ENCODE data around the gene ELOF1.
"Not testable (repeated sequence)": the region's sequence is repeated elsewhere in the genome, so short reads cannot be mapped to it uniquely, and the experiment has no call there.

The ELOF1 gene

GRCh38 chr19:11558881-11559828 is at the start of gene ELOF1:
Gene ELOF1 (minus strand): TSS chr19:11559230. CDS start chr19:11554347, 4,883 bp downstream.
- peak; percentile 98 to 99 for DNase-seq

DNA sequence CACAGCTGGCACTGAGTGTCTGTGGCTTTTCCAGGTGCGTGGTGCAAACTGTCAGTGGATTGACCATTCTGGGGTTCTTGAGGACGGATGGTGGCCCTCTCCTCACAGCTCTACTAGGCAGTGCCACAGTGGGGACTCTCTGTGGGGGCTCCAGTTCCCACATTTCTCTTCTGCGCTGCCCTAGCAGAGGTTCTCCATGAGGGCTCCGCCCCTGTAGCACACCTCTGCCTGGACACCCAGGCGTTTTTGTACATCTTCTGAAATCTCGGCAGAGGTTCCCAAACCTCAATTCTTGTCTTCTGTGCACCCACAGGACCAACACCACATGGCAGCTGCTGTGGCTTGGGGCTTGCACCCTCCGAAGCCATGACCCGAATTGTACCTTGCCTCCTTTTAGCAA is 47.5 kb upstream of the ELOF1 start:
- no peak for DNase-seq

DNA sequence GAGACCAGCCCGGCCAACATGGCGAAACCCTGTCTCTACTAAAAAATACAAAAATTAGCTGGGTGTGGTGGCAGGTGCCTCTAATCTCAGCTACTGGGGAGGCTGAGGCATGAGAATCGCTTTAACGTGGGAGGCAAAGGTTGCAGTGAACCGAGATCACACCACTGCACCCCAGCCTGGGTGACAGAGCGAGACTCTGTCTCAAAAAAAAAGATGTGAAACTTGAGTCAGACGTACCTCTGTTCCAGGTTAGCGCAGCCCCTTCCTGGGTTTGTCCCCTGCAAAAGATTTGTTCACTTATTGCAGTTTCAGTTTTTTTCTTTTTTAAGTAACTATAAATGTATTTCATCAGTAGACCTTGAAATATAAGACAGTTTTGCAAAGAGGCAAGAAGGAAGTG is 40.7 kb upstream of the ELOF1 start:
- DNase-seq: not testable (repeated sequence)

GRCh38 chr19:11598746-11599145 is 39.7 kb upstream of the ELOF1 start:
- DNase-seq: no peak

GRCh38 chr19:11598103-11598483 is 39.1 kb upstream of the ELOF1 start:
- no peak for DNase-seq

- peak; percentile 98 for DNase-seq
These were observed 38.4 kb upstream of the ELOF1 start, which contains the start of gene ZNF627 for GRCh38 chr19:11597202-11598102. Gene ZNF627 (plus strand): TSS chr19:11597483. CDS start chr19:11597628, 145 bp downstream.

DNA sequence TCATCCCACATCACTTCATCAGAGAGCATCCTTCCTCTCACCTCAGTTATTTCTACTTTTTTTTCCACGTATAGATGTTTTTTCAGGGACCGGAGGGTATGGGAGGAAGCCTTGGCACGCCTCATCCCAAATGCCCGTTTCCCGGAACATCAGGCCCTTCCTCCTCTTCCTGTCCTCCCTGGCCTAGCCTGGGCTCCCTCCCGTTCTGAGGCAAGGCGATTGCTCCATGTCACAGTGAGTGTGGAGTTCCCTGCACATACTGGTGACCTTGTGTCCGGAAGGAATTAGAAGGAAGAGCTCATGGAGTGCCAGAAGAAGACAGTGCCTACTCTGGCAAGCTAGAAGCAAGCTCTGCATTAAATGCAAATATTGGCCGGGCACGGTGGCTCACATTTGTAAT is 37.1 kb upstream of the ELOF1 start:
- DNase-seq: no peak

GRCh38 chr19:11594084-11594483 is 35.1 kb upstream of the ELOF1 start:
- DNase-seq: no peak

DNA sequence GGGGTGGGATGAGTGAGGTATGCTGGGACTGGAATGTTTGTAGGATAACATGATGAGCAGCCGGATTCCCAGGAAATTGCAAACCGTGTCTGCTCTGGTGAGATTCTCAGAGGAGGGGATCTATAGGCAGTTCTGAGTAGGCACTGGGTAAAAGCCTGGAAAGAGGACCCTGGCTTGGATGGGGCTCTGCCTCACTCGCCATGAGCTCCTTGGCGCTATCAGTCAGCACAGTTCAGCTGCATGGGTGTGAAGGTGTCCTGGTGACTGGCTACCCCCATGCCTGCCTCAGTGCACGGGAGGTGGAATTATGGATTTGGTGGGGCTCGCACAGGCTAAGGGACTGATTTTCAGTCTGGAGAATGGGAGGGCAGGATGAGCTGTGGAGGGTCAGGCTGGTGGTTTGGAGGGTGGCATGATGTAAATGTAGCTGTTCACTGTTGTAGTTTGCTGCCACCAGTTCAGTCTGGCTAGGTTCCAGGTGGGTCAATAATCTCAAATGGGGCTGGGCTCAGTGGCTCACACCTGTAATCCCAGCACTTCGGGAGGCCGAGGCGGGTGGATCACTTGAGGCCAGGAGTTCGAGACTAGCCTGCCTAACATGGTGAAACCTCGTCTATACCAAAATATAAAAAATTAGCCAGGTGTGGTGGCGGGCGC is 29.1 kb upstream of the ELOF1 start:
- no peak for DNase-seq

- DNase-seq: peak; percentile 32 to 87
These were observed 28.4 kb upstream of the ELOF1 start for GRCh38 chr19:11587302-11587974.

- DNase-seq: no peak
These were observed 27.3 kb upstream of the ELOF1 start for GRCh38 chr19:11586331-11586730.

GRCh38 chr19:11581740-11582139 is 22.7 kb upstream of the ELOF1 start:
- no peak for DNase-seq

- DNase-seq: no peak
These were observed 21.1 kb upstream of the ELOF1 start for GRCh38 chr19:11580116-11580515.

DNA sequence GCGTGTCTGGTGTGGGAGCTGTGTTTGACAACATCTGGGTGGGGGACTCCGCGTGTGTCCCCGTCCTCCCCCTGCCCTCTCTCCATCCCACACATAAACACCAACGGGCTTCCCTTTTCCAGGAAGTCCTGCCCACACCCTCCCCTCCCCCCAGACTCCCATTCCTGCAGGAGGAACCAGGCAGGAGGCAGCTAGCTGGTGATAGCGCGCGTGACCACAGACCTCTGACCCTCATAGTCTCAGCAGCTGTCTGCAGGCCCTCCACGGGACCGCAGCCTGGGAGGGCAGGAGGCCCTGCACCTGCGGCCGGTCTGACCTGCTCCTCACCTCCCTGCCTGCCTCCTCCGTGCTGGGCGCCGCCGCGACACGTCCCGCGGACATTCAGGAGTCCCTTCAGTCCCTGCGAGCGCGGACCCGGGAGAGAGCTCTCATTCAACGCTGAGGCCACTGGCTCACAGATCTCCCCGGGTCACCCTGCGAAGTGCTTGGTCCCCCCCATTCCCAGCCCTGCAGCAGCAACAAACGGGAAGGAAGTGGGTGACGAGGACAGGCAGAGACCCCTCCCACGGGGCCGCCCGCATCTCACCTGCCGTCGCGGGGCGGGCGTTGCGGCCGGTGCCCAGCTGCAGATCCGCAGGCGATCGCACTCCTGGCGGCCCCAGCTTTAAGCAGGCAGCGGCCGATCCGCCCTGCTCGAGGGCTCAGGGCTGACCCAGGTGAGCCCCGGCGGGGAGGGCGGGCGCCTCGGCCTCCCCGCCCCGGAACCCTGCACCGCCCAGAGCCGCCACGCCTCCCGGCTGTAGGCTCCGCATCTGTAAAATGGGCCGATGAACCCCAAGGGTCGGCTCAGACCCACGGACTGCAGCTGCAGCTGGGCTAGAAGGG is 19.5 kb upstream of the ELOF1 start:
- no peak for DNase-seq

- DNase-seq: no peak
These were observed 18.6 kb upstream of the ELOF1 start, which contains the start of gene ACP5 for GRCh38 chr19:11577451-11578257. Gene ACP5 (minus strand): TSS chr19:11577645. CDS start chr19:11577317, 328 bp downstream.

GRCh38 chr19:11576227-11576626 is 17.2 kb upstream of the ELOF1 start:
- no peak for DNase-seq

DNA sequence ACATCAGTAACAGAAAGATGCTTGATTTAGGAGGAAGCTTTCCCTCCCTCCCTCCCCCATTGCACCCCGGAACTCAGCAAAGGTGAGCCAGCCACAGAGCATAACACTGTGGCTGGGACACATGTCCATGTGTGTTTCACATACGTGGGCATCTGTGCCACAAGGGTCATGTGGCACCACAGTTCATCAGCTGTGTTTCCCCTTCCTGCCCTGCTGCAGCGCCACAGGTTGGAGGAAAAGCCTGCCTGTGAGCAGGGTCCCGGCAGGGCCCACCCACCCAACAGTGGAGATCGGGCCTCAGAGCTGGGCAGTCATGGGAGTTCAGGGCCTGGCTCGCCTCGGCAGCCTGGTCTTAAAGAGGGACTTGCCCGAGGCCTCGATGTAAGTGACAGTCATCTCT is 15.7 kb upstream of the ELOF1 start:
- no peak for DNase-seq

DNA sequence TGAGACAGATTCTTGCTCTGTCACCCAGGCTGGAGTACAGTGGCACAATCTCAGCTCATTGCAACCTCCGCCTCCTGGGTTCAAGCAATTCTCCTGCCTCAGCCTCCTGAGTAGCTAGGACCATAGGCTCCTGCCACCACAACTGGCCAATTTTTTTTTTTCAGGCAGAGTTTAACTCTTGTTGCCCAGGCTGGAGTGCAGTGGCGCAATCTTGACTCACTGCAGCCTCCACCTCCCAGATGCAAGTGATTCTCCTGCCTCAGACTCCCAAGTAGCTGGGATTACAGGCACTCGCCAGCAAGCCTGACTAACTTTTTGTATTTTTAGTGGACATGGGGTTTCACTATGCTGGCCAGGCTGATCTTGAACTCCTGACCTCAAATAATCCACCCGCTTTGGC is 14.7 kb upstream of the ELOF1 start:
- DNase-seq: not testable (repeated sequence)

- not testable (repeated sequence) for DNase-seq
These were observed 14.3 kb upstream of the ELOF1 start for GRCh38 chr19:11573354-11573753.

DNA sequence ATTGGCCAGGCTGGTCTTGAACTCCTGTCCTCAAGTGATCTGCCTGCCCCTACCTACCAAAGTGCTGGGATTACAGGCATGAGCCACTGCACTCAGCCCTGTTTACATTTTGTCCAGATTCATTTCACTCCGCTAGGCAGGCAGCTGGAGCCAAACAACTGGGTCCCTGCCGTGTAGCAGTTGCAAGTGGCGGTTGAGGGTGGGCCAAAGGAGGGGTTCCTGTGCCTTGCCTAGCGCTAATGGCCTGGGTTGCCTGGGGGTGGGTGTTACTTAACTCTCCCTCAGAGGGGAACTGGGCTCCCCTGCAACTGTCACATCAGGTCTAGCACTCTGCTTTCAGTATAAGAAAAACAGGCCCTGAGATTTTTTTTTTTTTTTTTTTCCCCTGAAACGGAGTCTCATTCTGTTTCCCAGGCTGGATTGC is 11.0 kb upstream of the ELOF1 start:
- no peak for DNase-seq

Measured in NCI-H446 (cell line).